WTC11 (cell line): ENCODE results near the gene B3GNT4. TPM values are rescaled to one million over a fixed set of nuclear protein-coding genes. Genes with fewer than 3 reads are reported as not detected.

Experiments used
- ATAC-seq: fragments of 200-7000 bp; cut with Tn5 transposase; 2 replicates; pipeline ENCODE4 v1.10.0; 2021; ENCODE audit warnings: mild to moderate bottlenecking, moderate library complexity
- CTCF ChIA-PET: fragments of 300-600 bp; sonication (Branson Sonifier 250); formaldehyde crosslinking; loops from one replicate; lab custom pipeline; 2021; ENCODE audit warnings: antibody characterized with exemption; lab: Charles Lee
- POLR2A ChIA-PET: fragments of 350-600 bp; sonication (Branson Sonifier 250); formaldehyde crosslinking; loops from one replicate; lab custom pipeline; 2021; ENCODE audit warnings: antibody characterized with exemption; lab: Charles Lee
- DNase-seq: peaks from one replicate; pipeline ENCODE4 v3.0.0; 2021; ENCODE audit warnings: low spot score
- H3K27ac Mint-ChIP-seq: 2 replicates; pipeline ENCODE4 v1.8.0; 2021; ENCODE audit warnings: mixed read lengths
- H3K27me3 Mint-ChIP-seq: 2 replicates; pipeline ENCODE4 v1.8.0; 2021; ENCODE audit warnings: low read depth, mild to moderate bottlenecking, moderate library complexity, mixed read lengths
- H3K36me3 Mint-ChIP-seq: 2 replicates; pipeline ENCODE4 v1.8.0; 2021; ENCODE audit warnings: mixed read lengths
- H3K4me1 Mint-ChIP-seq: 2 replicates; pipeline ENCODE4 v1.8.0; 2022; ENCODE audit warnings: mixed read lengths
- H3K4me3 Mint-ChIP-seq: 2 replicates; pipeline ENCODE4 v1.8.0; 2021; ENCODE audit warnings: mild to moderate bottlenecking, moderate library complexity, mixed read lengths
- H3K9me3 Mint-ChIP-seq: 2 replicates; pipeline ENCODE4 v1.8.0; 2021; ENCODE audit warnings: mixed read lengths
- CDX4 ChIP-seq: fragments of 250-450 bp; sonication (Bioruptor Pico); IDR thresholded peaks from 2 replicates; pipeline ENCODE4 v1.9.0; 2021; ENCODE audit warnings: moderate library complexity, mild to moderate bottlenecking, inconsistent platforms, borderline replicate concordance
- CREB1 ChIP-seq: sonication (generic); formaldehyde crosslinking; IDR thresholded peaks from 2 replicates; pipeline ENCODE4 v1.8.0; 2023; ENCODE audit warnings: mild to moderate bottlenecking, missing genetic modification reagents
- ETV6 ChIP-seq: sonication (generic); formaldehyde crosslinking; IDR thresholded peaks from 2 replicates; pipeline ENCODE4 v1.8.1; 2022; ENCODE audit warnings: mild to moderate bottlenecking, missing genetic modification reagents
- HMGA2 ChIP-seq: fragments of 250-450 bp; sonication (Bioruptor Pico); IDR thresholded peaks from 2 replicates; pipeline ENCODE4 v1.4.0; 2021; ENCODE audit warnings: mild to moderate bottlenecking, moderate library complexity
- JUN ChIP-seq: sonication (generic); formaldehyde crosslinking; IDR thresholded peaks from 2 replicates; pipeline ENCODE4 v1.8.0; 2023; ENCODE audit warnings: mild to moderate bottlenecking, missing genetic modification reagents
- KAT7 ChIP-seq: sonication (generic); formaldehyde crosslinking; IDR thresholded peaks from 2 replicates; pipeline ENCODE4 v1.8.1; 2023; ENCODE audit warnings: missing genetic modification reagents, mild to moderate bottlenecking, borderline replicate concordance
- NR3C1 ChIP-seq: sonication (generic); formaldehyde crosslinking; conservative IDR thresholded peaks from 2 replicates; pipeline ENCODE4 v1.8.1; 2023; ENCODE audit warnings: low read depth, mild to moderate bottlenecking, missing genetic modification reagents
- SMAD3 ChIP-seq: sonication (generic); formaldehyde crosslinking; IDR thresholded peaks from 2 replicates; pipeline ENCODE4 v1.8.0; 2022; ENCODE audit warnings: missing genetic modification reagents, mild to moderate bottlenecking, borderline replicate concordance
- SMAD4 ChIP-seq: sonication (generic); formaldehyde crosslinking; IDR thresholded peaks from 2 replicates; pipeline ENCODE4 v1.8.0; 2022; ENCODE audit warnings: mild to moderate bottlenecking, missing genetic modification reagents
- ZBTB21 ChIP-seq: sonication (generic); formaldehyde crosslinking; IDR thresholded peaks from 2 replicates; pipeline ENCODE4 v1.8.1; 2023; ENCODE audit warnings: mild to moderate bottlenecking, missing genetic modification reagents, borderline replicate concordance
- ZNF121 ChIP-seq: sonication (generic); formaldehyde crosslinking; IDR thresholded peaks from 2 replicates; pipeline ENCODE4 v1.8.0; 2023; ENCODE audit warnings: missing genetic modification reagents
- ZNF263 ChIP-seq: sonication (generic); formaldehyde crosslinking; IDR thresholded peaks from 2 replicates; pipeline ENCODE4 v1.8.1; 2022; ENCODE audit warnings: low read depth, mild to moderate bottlenecking, moderate library complexity, missing genetic modification reagents
- ZNF532 ChIP-seq: fragments of 250-450 bp; sonication (Bioruptor Pico); IDR thresholded peaks from 2 replicates; pipeline ENCODE4 v1.9.0; 2021; ENCODE audit warnings: mild to moderate bottlenecking, borderline replicate concordance
- total RNA-seq: library from RNA; stranded (reverse); gene quantifications from 3 replicates; pipeline ENCODE4 v1.2.3, GENCODE V29; 2021
- TF ChIP-seq, protein P1 (sequence below): fragments of 200-600 bp; IDR thresholded peaks from 2 replicates; pipeline ENCODE4 v1.8.0; 2022; ENCODE audit warnings: antibody characterized with exemption
- TF ChIP-seq, protein P2 (sequence below): sonication (generic); formaldehyde crosslinking; IDR thresholded peaks from 2 replicates; pipeline ENCODE4 v1.8.0; 2023; ENCODE audit warnings: mild to moderate bottlenecking, missing genetic modification reagents
- TF ChIP-seq, protein P3 (sequence below): sonication (generic); formaldehyde crosslinking; IDR thresholded peaks from 2 replicates; pipeline ENCODE4 v1.8.1; 2023; ENCODE audit warnings: mild to moderate bottlenecking, missing genetic modification reagents, moderate library complexity

The B3GNT4 gene
- total RNA-seq, 1 experiment from 2014 or later: 2.0 TPM

DNA sequence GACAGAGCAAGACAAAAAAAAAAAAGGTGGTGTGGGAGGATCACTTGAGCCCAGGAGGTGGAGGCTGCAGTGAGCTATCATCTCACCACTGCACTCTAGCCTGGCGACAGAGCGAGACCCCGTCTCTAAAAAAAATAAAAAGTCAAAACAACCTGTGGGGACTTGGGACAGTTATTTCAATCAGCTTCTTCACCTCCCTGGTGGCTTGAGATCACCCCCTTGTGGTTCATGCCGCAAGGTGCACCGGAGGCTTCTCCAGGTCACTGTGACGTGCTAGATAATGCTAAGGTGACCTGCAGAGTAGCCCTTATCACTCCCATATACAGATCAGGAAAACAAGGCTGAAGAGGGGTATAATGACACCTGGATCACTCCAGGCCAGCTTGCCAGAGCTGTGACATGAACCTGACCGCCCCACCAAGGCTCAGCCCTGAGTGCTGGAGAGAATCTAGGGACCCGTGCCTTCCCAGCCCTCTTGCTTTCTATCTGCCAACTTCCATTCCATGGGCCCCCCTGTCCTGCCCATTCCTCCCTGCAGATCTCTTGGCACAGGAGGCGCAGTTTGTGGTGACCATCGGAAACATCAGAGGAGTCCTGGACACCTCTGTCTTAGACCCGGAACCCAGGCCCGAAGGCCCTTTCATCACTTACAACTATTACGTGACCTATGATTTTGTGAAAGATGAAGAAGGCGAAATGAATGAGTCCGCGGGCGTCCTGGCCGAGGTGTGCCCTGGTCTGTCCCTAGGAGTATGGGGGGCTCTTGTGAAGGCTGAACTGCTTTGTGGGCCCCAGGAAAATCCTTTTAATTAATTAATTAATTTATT, 12.5 kb upstream of the B3GNT4 start:
- TF ChIP-seq CDX4 (CRISPR knock-in tag): no peak
- TF ChIP-seq ZBTB21 (CRISPR knock-in tag): no peak
- TF ChIP-seq ZNF121 (CRISPR knock-in tag): 0 out of 2 replicates have a peak, but pooled peaks have one; percentile 8
- TF ChIP-seq, protein P1, sequence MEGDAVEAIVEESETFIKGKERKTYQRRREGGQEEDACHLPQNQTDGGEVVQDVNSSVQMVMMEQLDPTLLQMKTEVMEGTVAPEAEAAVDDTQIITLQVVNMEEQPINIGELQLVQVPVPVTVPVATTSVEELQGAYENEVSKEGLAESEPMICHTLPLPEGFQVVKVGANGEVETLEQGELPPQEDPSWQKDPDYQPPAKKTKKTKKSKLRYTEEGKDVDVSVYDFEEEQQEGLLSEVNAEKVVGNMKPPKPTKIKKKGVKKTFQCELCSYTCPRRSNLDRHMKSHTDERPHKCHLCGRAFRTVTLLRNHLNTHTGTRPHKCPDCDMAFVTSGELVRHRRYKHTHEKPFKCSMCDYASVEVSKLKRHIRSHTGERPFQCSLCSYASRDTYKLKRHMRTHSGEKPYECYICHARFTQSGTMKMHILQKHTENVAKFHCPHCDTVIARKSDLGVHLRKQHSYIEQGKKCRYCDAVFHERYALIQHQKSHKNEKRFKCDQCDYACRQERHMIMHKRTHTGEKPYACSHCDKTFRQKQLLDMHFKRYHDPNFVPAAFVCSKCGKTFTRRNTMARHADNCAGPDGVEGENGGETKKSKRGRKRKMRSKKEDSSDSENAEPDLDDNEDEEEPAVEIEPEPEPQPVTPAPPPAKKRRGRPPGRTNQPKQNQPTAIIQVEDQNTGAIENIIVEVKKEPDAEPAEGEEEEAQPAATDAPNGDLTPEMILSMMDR: peak; percentile 69
- Mint-ChIP-seq H3K4me3 (no peak overlapping the region), H3K9me3 (peaks cover 14% of the 10 kb centered on the region), H3K27ac (no peak overlapping the region), H3K27me3 (no peaks in the 10 kb centered on the region), H3K36me3 (peaks cover 4% of the 10 kb centered on the region; the same call in 1 of the 2 replicates), H3K4me1 (0 out of 2 replicates have a peak, but pooled peaks cover 3% of the 10 kb centered on the region)
- CTCF ChIA-PET: interaction anchor here (0.6 to 5.4 kb wide), 24 partner anchors 8 to 379 kb away, joined by 3 to 32 read pairs (median 5); partner anchors contain the start of genes B3GNT4, DIABLO, LRRC43 and MLXIP
- peak; percentile 88 for ATAC-seq
- peak; percentile 86 for DNase-seq
- POLR2A ChIA-PET: interaction anchor here (0.6 to 0.8 kb wide), 2 partner anchors 15 to 21 kb away, joined by 3 to 4 read pairs; no protein-coding TSS in a partner anchor

DNA sequence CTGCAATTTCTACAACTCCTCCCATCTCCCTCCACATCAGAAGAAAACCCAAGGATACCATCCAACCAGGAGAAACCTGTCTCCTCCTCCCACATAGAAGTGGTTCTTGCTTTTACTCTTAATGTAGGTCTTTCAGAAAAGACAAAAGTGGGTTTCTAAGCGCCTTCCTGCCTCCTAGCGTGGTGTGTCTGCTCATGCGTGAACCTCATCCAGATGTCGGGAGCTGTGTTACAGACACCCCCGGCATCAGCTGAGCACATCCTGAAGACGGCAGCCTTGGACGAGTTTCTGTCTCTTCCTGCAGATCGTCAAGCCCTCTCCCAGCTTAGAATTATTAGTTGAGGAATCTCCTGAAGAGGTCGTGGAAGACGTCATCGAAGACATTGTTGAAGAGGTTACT, 11.1 kb upstream of the B3GNT4 start:
- TF ChIP-seq, protein P2, sequence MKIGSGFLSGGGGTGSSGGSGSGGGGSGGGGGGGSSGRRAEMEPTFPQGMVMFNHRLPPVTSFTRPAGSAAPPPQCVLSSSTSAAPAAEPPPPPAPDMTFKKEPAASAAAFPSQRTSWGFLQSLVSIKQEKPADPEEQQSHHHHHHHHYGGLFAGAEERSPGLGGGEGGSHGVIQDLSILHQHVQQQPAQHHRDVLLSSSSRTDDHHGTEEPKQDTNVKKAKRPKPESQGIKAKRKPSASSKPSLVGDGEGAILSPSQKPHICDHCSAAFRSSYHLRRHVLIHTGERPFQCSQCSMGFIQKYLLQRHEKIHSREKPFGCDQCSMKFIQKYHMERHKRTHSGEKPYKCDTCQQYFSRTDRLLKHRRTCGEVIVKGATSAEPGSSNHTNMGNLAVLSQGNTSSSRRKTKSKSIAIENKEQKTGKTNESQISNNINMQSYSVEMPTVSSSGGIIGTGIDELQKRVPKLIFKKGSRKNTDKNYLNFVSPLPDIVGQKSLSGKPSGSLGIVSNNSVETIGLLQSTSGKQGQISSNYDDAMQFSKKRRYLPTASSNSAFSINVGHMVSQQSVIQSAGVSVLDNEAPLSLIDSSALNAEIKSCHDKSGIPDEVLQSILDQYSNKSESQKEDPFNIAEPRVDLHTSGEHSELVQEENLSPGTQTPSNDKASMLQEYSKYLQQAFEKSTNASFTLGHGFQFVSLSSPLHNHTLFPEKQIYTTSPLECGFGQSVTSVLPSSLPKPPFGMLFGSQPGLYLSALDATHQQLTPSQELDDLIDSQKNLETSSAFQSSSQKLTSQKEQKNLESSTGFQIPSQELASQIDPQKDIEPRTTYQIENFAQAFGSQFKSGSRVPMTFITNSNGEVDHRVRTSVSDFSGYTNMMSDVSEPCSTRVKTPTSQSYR: no peak
- TF ChIP-seq SMAD4 (CRISPR knock-in tag) (no peak), ZNF532 (CRISPR knock-in tag) (no peak), ZNF263 (CRISPR knock-in tag) (no peak)
- DNase-seq: no peak
- ChIA-PET CTCF (interaction anchor here (0.5 to 1.2 kb wide), 5 partner anchors 13 to 886 kb away, joined by 3 to 4 read pairs (median 3); no protein-coding TSS in a partner anchor), POLR2A (interaction anchor here (0.6 kb wide), 1 partner anchor 276 kb away, joined by 3 read pairs; no protein-coding TSS in a partner anchor)
- Mint-ChIP-seq H3K4me3 (no peak overlapping the region), H3K27me3 (no peaks in the 10 kb centered on the region), H3K36me3 (peaks cover 4% of the 10 kb centered on the region; the same call in 1 of the 2 replicates), H3K4me1 (peaks cover 7% of the 10 kb centered on the region; the same call in 1 of the 2 replicates), H3K9me3 (peaks cover 15% of the 10 kb centered on the region), H3K27ac (peak overlapping the region; percentile 4; the same call in 1 of the 2 replicates)
- no peak for ATAC-seq

DNA sequence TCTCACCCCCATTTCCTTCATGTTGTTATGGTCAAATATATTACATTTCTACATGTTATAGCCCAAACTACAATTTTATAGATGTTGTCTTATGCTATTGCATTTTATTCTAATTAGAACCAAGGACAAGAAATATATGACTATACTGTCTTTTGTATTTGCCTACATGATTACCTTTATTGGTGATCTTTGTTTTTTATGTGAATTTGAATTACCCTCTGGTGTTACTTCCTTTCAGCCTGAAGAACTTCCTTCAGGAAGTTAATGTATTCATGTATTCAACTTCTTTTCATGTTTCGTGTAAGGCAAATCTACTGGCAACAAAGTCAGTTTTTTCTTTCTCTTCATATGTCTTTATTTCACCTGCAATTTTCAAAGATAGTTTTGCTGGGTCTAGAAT, 8.7 kb upstream of the B3GNT4 start:
- no peak for DNase-seq
- peaks cover 4% of the 10 kb centered on the region; the same call in 1 of the 2 replicates for H3K36me3 Mint-ChIP-seq
- H3K27me3 Mint-ChIP-seq: no peaks in the 10 kb centered on the region
- TF ChIP-seq HMGA2: no peak
- no peak for TF ChIP-seq SMAD3 (CRISPR knock-in tag)
- TF ChIP-seq, protein P3, sequence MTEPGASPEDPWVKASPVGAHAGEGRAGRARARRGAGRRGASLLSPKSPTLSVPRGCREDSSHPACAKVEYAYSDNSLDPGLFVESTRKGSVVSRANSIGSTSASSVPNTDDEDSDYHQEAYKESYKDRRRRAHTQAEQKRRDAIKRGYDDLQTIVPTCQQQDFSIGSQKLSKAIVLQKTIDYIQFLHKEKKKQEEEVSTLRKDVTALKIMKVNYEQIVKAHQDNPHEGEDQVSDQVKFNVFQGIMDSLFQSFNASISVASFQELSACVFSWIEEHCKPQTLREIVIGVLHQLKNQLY (CRISPR knock-in tag): no peak
- TF ChIP-seq NR3C1 (CRISPR knock-in tag): no peak
- no peak for TF ChIP-seq CREB1
- TF ChIP-seq ETV6 (CRISPR knock-in tag): no peak
- TF ChIP-seq JUN (CRISPR knock-in tag): no peak
- TF ChIP-seq KAT7: no peak
- ChIA-PET POLR2A (no interaction called here), CTCF (interaction anchor here (0.9 to 1.1 kb wide), 2 partner anchors 28 to 57 kb away, joined by 3 to 4 read pairs; no protein-coding TSS in a partner anchor)
- H3K4me1 Mint-ChIP-seq: peaks cover 8% of the 10 kb centered on the region; the same call in 1 of the 2 replicates
- H3K4me3 Mint-ChIP-seq: no peak overlapping the region
- H3K9me3 Mint-ChIP-seq: peaks cover 15% of the 10 kb centered on the region
- no peak overlapping the region for H3K27ac Mint-ChIP-seq
- ATAC-seq: no peak
